ENCODE measurements around the gene SCGB1C1. TPM values are rescaled to one million over a fixed set of nuclear protein-coding genes. Genes with fewer than 3 reads are reported as not detected.

SCGB1C1 gene
- total and polyA plus RNA-seq, 2 experiments from 2014 or later = not detected

DNA sequence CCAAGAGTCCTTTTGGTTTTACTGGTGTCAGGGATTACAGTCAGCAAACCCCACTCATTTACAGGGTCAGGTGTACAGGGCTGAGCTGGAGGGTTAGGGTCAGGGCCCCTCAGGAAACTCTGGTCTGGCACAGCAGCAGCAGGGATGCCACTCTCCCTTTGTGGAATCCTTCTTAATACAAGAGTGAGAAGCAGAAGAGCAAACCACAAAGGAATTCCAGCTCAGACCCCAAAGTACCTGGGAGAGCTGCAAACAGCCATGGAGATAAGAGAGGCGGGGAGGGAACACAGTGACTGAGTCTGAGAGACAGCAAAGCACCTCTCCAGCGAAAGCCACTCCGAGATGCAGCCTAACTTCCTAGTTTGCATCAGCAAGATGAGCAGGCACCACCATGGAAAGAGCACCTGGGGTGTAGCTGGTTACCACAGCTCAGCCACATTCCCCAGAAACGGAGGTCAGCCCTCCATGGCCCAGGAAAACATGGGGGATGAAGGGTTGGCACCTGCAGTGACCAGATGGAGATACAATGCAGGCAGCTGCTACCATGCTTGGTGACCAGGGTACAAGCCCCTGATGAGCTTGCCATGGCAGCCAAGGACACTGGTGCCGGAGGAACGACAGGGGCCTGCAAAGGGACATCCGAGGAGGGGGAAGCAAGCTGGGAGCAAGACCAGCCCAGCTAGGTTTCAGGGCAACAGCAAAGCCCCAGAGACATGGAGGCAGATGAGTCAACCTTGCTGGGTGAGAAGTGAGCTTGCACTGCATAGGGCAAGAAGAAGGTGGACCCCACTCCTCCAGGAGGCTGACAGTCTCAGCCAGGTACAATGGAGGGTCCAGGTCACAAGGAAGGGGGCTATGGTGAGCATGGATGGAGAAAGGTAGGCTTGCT lies 10.4 kb downstream of the SCGB1C1 start:
- H3K36me3 ChIP-seq (replicated peaks; ENCODE audit: insufficient read depth, low read depth) = no peaks in the 10 kb centered on the region
- H3K27me3 ChIP-seq = no peaks in the 10 kb centered on the region
- H3K9me3 ChIP-seq (ENCODE audit: low read depth) = no peaks in the 10 kb centered on the region
- no peaks in the 10 kb centered on the region for H3K9me2 ChIP-seq (replicated peaks; ENCODE audit: insufficient read depth)
- no peak overlapping the region for H3K4me2 ChIP-seq
- H3K4me1 ChIP-seq (ENCODE audit: insufficient read depth) = peaks cover 12% of the 10 kb centered on the region
- no peak for DNase-seq (ENCODE audit: low spot score)
- H3K27ac ChIP-seq = no peak overlapping the region
- no peak overlapping the region for H3K4me3 ChIP-seq
- H3K79me2 ChIP-seq = peaks cover 39% of the 10 kb centered on the region
- TF ChIP-seq, protein P1, sequence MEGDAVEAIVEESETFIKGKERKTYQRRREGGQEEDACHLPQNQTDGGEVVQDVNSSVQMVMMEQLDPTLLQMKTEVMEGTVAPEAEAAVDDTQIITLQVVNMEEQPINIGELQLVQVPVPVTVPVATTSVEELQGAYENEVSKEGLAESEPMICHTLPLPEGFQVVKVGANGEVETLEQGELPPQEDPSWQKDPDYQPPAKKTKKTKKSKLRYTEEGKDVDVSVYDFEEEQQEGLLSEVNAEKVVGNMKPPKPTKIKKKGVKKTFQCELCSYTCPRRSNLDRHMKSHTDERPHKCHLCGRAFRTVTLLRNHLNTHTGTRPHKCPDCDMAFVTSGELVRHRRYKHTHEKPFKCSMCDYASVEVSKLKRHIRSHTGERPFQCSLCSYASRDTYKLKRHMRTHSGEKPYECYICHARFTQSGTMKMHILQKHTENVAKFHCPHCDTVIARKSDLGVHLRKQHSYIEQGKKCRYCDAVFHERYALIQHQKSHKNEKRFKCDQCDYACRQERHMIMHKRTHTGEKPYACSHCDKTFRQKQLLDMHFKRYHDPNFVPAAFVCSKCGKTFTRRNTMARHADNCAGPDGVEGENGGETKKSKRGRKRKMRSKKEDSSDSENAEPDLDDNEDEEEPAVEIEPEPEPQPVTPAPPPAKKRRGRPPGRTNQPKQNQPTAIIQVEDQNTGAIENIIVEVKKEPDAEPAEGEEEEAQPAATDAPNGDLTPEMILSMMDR (IDR thresholded peaks at IDR 0.05; ENCODE audit: poor library complexity) = no peak
- TF ChIP-seq EZH2 (IDR thresholded peaks at IDR 0.05; ENCODE audit: borderline replicate concordance) (no peak), EZH2phosphoT487 (IDR thresholded peaks at IDR 0.05; ENCODE audit: low read depth, severe bottlenecking, unreplicated experiment) (no peak)
- no peak overlapping the region for H2AFZ ChIP-seq
- 90% methylated on average over 7 of the region's 7 CpGs for WGBS (ENCODE audit: low lambda C conversion rate, missing lambda C conversion rate)
- peaks cover 40% of the 10 kb centered on the region for H4K20me1 ChIP-seq (ENCODE audit: insufficient read depth, poor library complexity, severe bottlenecking)

DNA sequence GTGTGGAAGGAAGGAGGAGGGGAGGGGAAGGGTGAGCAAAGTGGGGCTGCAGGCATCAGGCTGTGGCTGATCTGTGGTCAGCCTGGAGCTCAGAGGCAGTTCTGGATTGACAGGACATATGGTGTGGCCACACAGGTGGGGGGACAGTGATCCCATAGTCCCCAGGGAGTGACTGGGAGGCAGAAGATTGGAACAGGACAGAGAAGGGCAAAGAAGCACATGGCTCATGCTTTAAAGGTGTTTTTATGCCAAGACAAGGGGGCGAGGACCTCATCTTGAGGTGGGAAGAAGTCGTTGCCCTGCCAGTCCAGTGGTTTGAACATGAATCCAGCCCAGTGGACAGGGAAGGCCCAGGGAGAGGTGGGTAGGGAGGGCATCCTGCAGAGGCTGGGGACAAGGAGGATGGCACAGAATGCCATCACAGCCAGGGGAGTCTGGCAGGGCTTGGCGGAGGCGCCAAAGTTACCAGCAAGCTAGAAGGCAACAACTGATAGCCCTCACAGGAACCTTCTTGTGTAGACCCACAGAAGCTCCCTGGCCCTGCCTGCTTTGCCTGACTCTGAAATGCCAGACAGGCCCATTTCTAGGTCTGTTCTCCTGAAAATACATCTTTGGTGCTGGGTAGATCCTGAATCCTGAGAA lies 11.2 kb downstream of the SCGB1C1 start:
- Histone ChIP-seq H3K79me2 (peaks cover 43% of the 10 kb centered on the region), H2AFZ (no peak overlapping the region), H3K9me2 (replicated peaks; ENCODE audit: insufficient read depth) (no peaks in the 10 kb centered on the region), H3K36me3 (replicated peaks; ENCODE audit: insufficient read depth, low read depth) (no peaks in the 10 kb centered on the region), H3K4me1 (ENCODE audit: insufficient read depth) (peaks cover 12% of the 10 kb centered on the region), H3K4me2 (no peak overlapping the region), H4K20me1 (ENCODE audit: insufficient read depth, poor library complexity, severe bottlenecking) (peaks cover 40% of the 10 kb centered on the region), H3K27me3 (no peaks in the 10 kb centered on the region), H3K27ac (no peak overlapping the region), H3K9me3 (ENCODE audit: low read depth) (no peaks in the 10 kb centered on the region), H3K4me3 (no peak overlapping the region)
- TF ChIP-seq EZH2 (IDR thresholded peaks at IDR 0.05; ENCODE audit: borderline replicate concordance) (no peak), EZH2phosphoT487 (IDR thresholded peaks at IDR 0.05; ENCODE audit: low read depth, severe bottlenecking, unreplicated experiment) (no peak)
- TF ChIP-seq, protein P1 (IDR thresholded peaks at IDR 0.05; ENCODE audit: poor library complexity) = no peak
- DNase-seq (ENCODE audit: low spot score) = no peak
- WGBS (ENCODE audit: low lambda C conversion rate, missing lambda C conversion rate) = 97% methylated on average over 4 of the region's 4 CpGs

DNA sequence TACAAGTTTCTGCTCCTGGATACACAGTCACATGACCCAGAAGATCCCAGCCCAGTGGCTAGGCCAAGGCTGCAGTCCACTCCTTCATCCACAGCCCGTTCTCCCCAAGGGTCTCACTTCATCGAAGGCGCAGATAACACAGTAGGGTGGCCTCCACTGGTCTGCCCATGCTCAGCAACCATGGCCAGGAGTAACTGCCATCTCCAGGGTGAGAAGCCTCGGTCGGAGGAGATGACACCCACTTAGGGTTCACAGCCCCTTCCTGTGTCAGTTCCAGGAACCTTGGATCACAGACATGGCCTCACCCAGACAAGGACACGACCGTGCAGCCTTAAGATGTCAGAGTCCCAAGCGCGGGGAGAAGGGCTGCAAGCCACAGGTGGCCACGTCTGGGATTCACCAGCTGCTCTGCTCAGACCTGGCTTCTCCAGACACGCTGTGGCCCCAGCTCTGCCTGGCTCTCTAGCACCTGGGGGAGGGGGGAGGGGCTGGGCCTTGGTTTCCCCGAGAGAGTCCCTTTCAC lies 11.8 kb downstream of the SCGB1C1 start:
- H3K4me1 ChIP-seq (ENCODE audit: insufficient read depth) = peaks cover 17% of the 10 kb centered on the region
- whole genome bisulfite sequencing (ENCODE audit: low lambda C conversion rate, missing lambda C conversion rate) = 98% methylated on average over 12 of the region's 12 CpGs
- no peaks in the 10 kb centered on the region for H3K27me3 ChIP-seq
- H3K79me2 ChIP-seq = peaks cover 49% of the 10 kb centered on the region
- H3K4me3 ChIP-seq = no peak overlapping the region
- no peak overlapping the region for H2AFZ ChIP-seq
- H4K20me1 ChIP-seq (ENCODE audit: insufficient read depth, poor library complexity, severe bottlenecking) = peaks cover 43% of the 10 kb centered on the region
- no peak overlapping the region for H3K27ac ChIP-seq
- no peaks in the 10 kb centered on the region for H3K9me3 ChIP-seq (ENCODE audit: low read depth)
- H3K9me2 ChIP-seq (replicated peaks; ENCODE audit: insufficient read depth) = no peaks in the 10 kb centered on the region
- H3K36me3 ChIP-seq (replicated peaks; ENCODE audit: insufficient read depth, low read depth) = no peaks in the 10 kb centered on the region
- DNase-seq (ENCODE audit: low spot score) = no peak
- TF ChIP-seq EZH2phosphoT487 (IDR thresholded peaks at IDR 0.05; ENCODE audit: low read depth, severe bottlenecking, unreplicated experiment) = no peak
- TF ChIP-seq, protein P1 (IDR thresholded peaks at IDR 0.05; ENCODE audit: poor library complexity) = no peak
- TF ChIP-seq EZH2 (IDR thresholded peaks at IDR 0.05; ENCODE audit: borderline replicate concordance) = no peak
- H3K4me2 ChIP-seq = peak overlapping the region; percentile 100

Data from hepatocyte (in vitro differentiated cells).